HepG2 (cell line): ENCODE results near the gene TLE5. TPM values are rescaled to one million over a fixed set of nuclear protein-coding genes. Genes with fewer than 3 reads are reported as not detected.

Experiments
- ATAC-seq: fragments of 200-7000 bp; cut with Tn5 transposase; 3 replicates; pipeline ENCODE4 v1.9.1; 2020; ENCODE audit warnings: mild to moderate bottlenecking, moderate library complexity
- BruUV-seq: library from RNA; stranded (reverse); fragments of 400-500 nt; replicated peaks from 2 replicates; lab custom pipeline; 2021; lab: Mats Ljungman, UMichigan
- CTCF ChIA-PET: fragments of 300-600 bp; formaldehyde crosslinking; extraction: SDS; loops from one replicate; lab custom pipeline; 2021; ENCODE audit warnings: low total read pairs, inconsistent platforms, low intra/inter-chr PET ratio; lab: Yijun Ruan, JAX
- POLR2A ChIA-PET: fragments of 350-600 bp; sonication (Branson Sonifier 250); formaldehyde crosslinking; loops from one replicate; lab custom pipeline; 2020; ENCODE audit warnings: antibody characterized with exemption, inconsistent platforms; lab: Yijun Ruan, JAX
- DNase-seq: peaks from one replicate; pipeline ENCODE4 v3.0.0-alpha.2; 2015; ENCODE audit warnings: low spot score
- FAIRE-seq: peaks from 3 replicates; lab custom pipeline; 2011; peaks lifted over from hg19 to GRCh38; lab: Jason Lieb, UNC
- H2AFZ ChIP-seq: one replicate; pipeline ENCODE4 v1.6.1; 2011; ENCODE audit warnings: low read length, inconsistent platforms
- H3K27ac ChIP-seq: fragments of 300-600 bp; 3 replicates; pipeline ENCODE4 v1.8.0; 2011; ENCODE audit warnings: mixed run types, mild to moderate bottlenecking, mixed read lengths, low read length, inconsistent platforms; ENCODE audit not compliant: insufficient read depth; ENCODE audit errors: extremely low read length
- H3K27me3 ChIP-seq, 2 experiments: fragments of 200-600 bp in 1 of 2; 2 replicates in 1 of 2; 3 replicates in 1 of 2; pipeline versions ENCODE4 v1.6.0 to v1.8.0; 2011; ENCODE audit warnings: low read length in 2 of 2, mild to moderate bottlenecking in 2 of 2, moderate library complexity in 2 of 2, inconsistent platforms in 1 of 2; ENCODE audit not compliant: insufficient read depth in 2 of 2, control insufficient read depth in 1 of 2
- H3K36me3 ChIP-seq, 2 experiments: fragments of 200-600 bp in 1 of 2; replicated peaks in 1 of 2; 2 replicates in 1 of 2; 3 replicates in 1 of 2; pipeline versions ENCODE4 v1.5.1 to v1.8.0; 2011; ENCODE audit warnings: low read length in 2 of 2, inconsistent platforms in 1 of 2; ENCODE audit not compliant: insufficient read depth in 2 of 2, control insufficient read depth in 1 of 2
- H3K4me1 ChIP-seq: 2 replicates; pipeline ENCODE4 v1.5.1; 2012; ENCODE audit warnings: low read length, inconsistent platforms; ENCODE audit not compliant: insufficient read depth
- H3K4me2 ChIP-seq: 2 replicates; pipeline ENCODE4 v1.6.0; 2011; ENCODE audit warnings: low read depth, low read length, inconsistent platforms
- H3K4me3 ChIP-seq, 3 experiments: fragments of 200-600 bp in 1 of 3; sonication (generic), shearing (Covaris generic) in 1 of 3; replicated peaks in 1 of 3; 2 replicates each; pipeline ENCODE4 v1.5.1; 2011 to 2016; ENCODE audit warnings: low read length in 3 of 3, inconsistent platforms in 2 of 3, low read depth in 2 of 3, mild to moderate bottlenecking in 2 of 3, control low read depth in 1 of 3, mixed read lengths in 1 of 3; ENCODE audit not compliant: insufficient read depth in 1 of 3
- H3K79me2 ChIP-seq: one replicate; pipeline ENCODE4 v1.6.1; 2011; ENCODE audit warnings: low read length, inconsistent platforms; ENCODE audit not compliant: insufficient read depth
- H3K9ac ChIP-seq: 2 replicates; pipeline ENCODE4 v1.6.0; 2011; ENCODE audit warnings: mild to moderate bottlenecking, low read depth, low read length, inconsistent platforms; ENCODE audit not compliant: insufficient read depth
- H3K9me3 ChIP-seq: 2 replicates; pipeline ENCODE4 v1.5.1; 2012; ENCODE audit warnings: mild to moderate bottlenecking, low read length
- H4K20me1 ChIP-seq: 2 replicates; pipeline ENCODE4 v1.6.0; 2011; ENCODE audit warnings: inconsistent platforms, mild to moderate bottlenecking, low read length, moderate library complexity; ENCODE audit not compliant: insufficient read depth
- ARID5B ChIP-seq: IDR thresholded peaks from 2 replicates; pipeline ENCODE4 v1.4.0; 2020; ENCODE audit warnings: mild to moderate bottlenecking, missing genetic modification reagents
- BRD4 ChIP-seq: sonication (generic); formaldehyde crosslinking; IDR thresholded peaks from 2 replicates; pipeline ENCODE4 v1.4.0; 2020; ENCODE audit warnings: missing genetic modification reagents
- GATA4 ChIP-seq: sonication (generic); IDR thresholded peaks from 2 replicates; pipeline ENCODE4 v1.6.1; 2016; ENCODE audit warnings: antibody characterized with exemption, low read depth, borderline replicate concordance
- KDM3A ChIP-seq: IDR thresholded peaks from 2 replicates; pipeline ENCODE4 v1.6.1; 2018; ENCODE audit warnings: low read depth, missing compliant biosample characterization
- MYC ChIP-seq: sonication (generic); formaldehyde crosslinking; IDR thresholded peaks from 2 replicates; pipeline ENCODE4 v1.9.0; 2021; ENCODE audit warnings: missing genetic modification reagents, borderline replicate concordance
- ZBTB40 ChIP-seq, 2 experiments: fragments of 450-650 bp in 1 of 2; sonication (generic) in 1 of 2; formaldehyde crosslinking in 1 of 2; IDR thresholded peaks; 2 replicates each; pipeline versions ENCODE4 v1.6.1 to v1.8.0; 2016 to 2022; ENCODE audit warnings: antibody characterized with exemption in 1 of 2, mild to moderate bottlenecking in 1 of 2, missing genetic modification reagents in 1 of 2
- ZFY ChIP-seq: sonication (generic); formaldehyde crosslinking; IDR thresholded peaks from 2 replicates; pipeline ENCODE4 v1.4.0; 2020; ENCODE audit warnings: missing genetic modification reagents
- ZMYM2 ChIP-seq: sonication (generic); formaldehyde crosslinking; IDR thresholded peaks from 2 replicates; pipeline ENCODE4 v1.8.0; 2022; ENCODE audit warnings: mild to moderate bottlenecking, missing genetic modification reagents
- WGBS: methylation state at CpG from one replicate; pipeline ENCODE4 v1.1.6; 2017; ENCODE audit warnings: low lambda C conversion rate; 5-methylcytosine and 5-hydroxymethylcytosine counted together
- in situ Hi-C: cut with HindIII; loops from 2 replicates; pipeline ENCODE4 v1.10.0; 2017; ENCODE audit warnings: low pct_unique_long_range_greater_than_20kb; ENCODE audit not compliant: extremely low pct_ligation_motif_present
- intact Hi-C: fragments of 100-400 bp; cut with micrococcal nuclease; formaldehyde crosslinking; loops from one replicate; pipeline ENCODE4 v1.10.0; 2022; ENCODE audit not compliant: unreplicated experiment
- polyA plus RNA-seq, 8 experiments: library from polyadenylated mRNA; depleted of rRNA in 3 of 8; stranded (reverse) in 7 of 8; unstranded in 1 of 8; fragments of >200 nt; fragmentation: Illumina TruSeq in 4 of 8; extraction: Trizol in 4 of 8; gene quantifications; 2 replicates each; pipeline versions ENCODE4 v1.2.1 to v1.2.3, GENCODE V29; 2011 to 2016; ENCODE audit warnings: low read depth in 4 of 8, missing spikeins in 1 of 8, mixed read lengths in 1 of 8; ENCODE audit not compliant: insufficient read depth in 1 of 8
- total RNA-seq, 5 experiments: library from RNA; depleted of rRNA; stranded (reverse); fragments of >200 nt; fragmentation: Illumina TruSeq; extraction: Trizol; gene quantifications; 2 replicates each; pipeline ENCODE4 v1.2.3, GENCODE V29; 2016; ENCODE audit warnings: low read depth in 1 of 5

Gene TLE5
- total and polyA plus RNA-seq, 2 of the 13 experiments (the other 11 are each of a cell fraction or from before 2014, with no cell fraction given), result 62.8 to 189 TPM

- no peaks in the 10 kb centered on the region for H3K9me3 ChIP-seq
- H3K27ac ChIP-seq, result no peak overlapping the region
- no peak overlapping the region for H3K4me3 ChIP-seq
- no peak overlapping the region for H3K4me2 ChIP-seq
- no peak for DNase-seq
- ATAC-seq, result no peak
- FAIRE-seq, result no peak
- H3K79me2 ChIP-seq, result peaks cover 25% of the 10 kb centered on the region
- H4K20me1 ChIP-seq, result peaks cover 22% of the 10 kb centered on the region; the same call in 1 of the 2 replicates
- intact Hi-C loops, result no loop called here
- WGBS, result 95% methylated on average over 10 of the region's 17 CpGs
- no peak overlapping the region for H3K9ac ChIP-seq
- in situ Hi-C loops, result no loop called here
- BruUV-seq, result no TSS peak
- POLR2A ChIA-PET, result no interaction called here
- no peak overlapping the region for H2AFZ ChIP-seq
- H3K4me1 ChIP-seq, result peaks cover 20% of the 10 kb centered on the region
- TF ChIP-seq ZFY (no peak), ARID5B (CRISPR knock-in tag) (no peak), ZMYM2 (CRISPR knock-in tag) (no peak), ZBTB40 (IDR thresholded peaks at IDR 0.05) (peak; percentile 78), ZBTB40 (CRISPR knock-in tag; IDR thresholded peaks at IDR 0.05) (peak; percentile 99), MYC (no peak), KDM3A (CRISPR knock-in tag) (no peak), GATA4 (no peak), BRD4 (no peak)
- CTCF ChIA-PET, result no interaction called here
- H3K27me3 ChIP-seq, result no peaks in the 10 kb centered on the region
- H3K36me3 ChIP-seq, result peaks cover 6 to 25% of the 10 kb centered on the region in 2 experiments; a peak in 3 of 5 replicates
Measured at GRCh38 chr19:3111586-3112247, 49.4 kb upstream of the TLE5 start.
